OCI-LY1 (cell line): ENCODE results near the gene CACNB2.

Experiments
- EZH2 ChIP-seq: fragments of 200-600 bp; sonication (generic), shearing (Covaris generic); IDR thresholded peaks from 2 replicates; pipeline ENCODE4 v1.8.0; 2017; ENCODE audit warnings: borderline replicate concordance, mixed run types, mild to moderate bottlenecking, antibody characterized with exemption, low read length, moderate library complexity, mixed read lengths
- TF ChIP-seq, protein P1 (sequence below): fragments of 200-600 bp; sonication (generic), shearing (Covaris generic); IDR thresholded peaks from 2 replicates; pipeline ENCODE4 v1.5.1; 2017; ENCODE audit warnings: mild to moderate bottlenecking, antibody characterized with exemption, low read length, moderate library complexity, mixed read lengths

DNA sequence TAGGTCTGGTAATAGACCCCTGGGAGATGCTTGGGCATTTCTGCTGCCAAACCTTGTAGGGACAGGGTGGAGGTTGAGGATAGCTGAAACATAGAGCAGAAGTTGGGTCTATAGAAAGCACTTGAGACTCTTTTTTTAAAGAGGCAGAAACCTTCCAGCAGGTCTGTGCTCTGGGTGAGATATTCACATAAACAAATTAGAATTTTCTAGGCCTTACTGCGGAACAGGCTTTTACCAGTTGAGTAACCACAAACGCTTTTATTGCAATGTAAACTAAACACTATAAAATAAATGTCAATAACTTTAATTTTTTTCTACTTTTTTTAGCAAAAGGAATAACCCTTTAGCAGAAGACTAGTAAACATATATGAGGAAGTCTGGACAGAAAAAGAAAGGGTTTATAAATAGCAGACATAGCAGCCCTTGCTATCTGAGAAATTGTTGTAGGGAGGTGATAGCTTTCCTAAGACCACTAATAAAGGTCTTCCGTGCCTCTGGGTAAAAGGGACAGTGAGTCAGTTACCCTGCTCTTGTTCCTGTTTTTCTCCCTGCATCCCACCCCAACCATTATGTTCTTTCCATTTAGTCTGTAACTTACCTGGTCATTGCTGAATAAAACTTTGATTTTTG lies 38.7 kb downstream of the CACNB2 start:
- TF ChIP-seq, protein P1, sequence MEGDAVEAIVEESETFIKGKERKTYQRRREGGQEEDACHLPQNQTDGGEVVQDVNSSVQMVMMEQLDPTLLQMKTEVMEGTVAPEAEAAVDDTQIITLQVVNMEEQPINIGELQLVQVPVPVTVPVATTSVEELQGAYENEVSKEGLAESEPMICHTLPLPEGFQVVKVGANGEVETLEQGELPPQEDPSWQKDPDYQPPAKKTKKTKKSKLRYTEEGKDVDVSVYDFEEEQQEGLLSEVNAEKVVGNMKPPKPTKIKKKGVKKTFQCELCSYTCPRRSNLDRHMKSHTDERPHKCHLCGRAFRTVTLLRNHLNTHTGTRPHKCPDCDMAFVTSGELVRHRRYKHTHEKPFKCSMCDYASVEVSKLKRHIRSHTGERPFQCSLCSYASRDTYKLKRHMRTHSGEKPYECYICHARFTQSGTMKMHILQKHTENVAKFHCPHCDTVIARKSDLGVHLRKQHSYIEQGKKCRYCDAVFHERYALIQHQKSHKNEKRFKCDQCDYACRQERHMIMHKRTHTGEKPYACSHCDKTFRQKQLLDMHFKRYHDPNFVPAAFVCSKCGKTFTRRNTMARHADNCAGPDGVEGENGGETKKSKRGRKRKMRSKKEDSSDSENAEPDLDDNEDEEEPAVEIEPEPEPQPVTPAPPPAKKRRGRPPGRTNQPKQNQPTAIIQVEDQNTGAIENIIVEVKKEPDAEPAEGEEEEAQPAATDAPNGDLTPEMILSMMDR = no peak
- TF ChIP-seq EZH2 = no peak
